Measurements from ENCODE around the gene UBAC2.

DNA sequence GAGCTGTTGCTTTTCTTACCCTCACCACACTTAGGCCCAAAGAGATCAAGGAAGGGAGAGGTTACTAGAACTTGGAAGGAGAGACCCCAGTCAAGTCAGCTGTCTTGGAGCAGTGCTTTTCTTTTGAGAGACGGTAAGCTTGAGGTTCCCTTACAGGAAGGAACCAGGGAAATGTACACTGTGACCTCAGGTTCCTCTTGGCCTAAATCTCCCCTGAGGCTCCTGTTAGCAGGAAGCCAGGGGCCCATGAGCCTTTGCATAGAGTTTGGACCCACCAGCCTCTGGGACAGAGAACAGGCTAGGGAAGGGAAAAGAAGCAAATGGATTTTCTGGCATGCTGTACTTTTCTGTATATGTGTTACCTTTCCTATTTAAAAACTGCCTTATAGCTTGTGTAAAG is 63.4 kb downstream of the UBAC2 start:
- no peak for TF ChIP-seq REST (IDR thresholded peaks at IDR 0.05)
- no peak for TF ChIP-seq YY1 (IDR thresholded peaks at IDR 0.05)
- TF ChIP-seq, protein P1, sequence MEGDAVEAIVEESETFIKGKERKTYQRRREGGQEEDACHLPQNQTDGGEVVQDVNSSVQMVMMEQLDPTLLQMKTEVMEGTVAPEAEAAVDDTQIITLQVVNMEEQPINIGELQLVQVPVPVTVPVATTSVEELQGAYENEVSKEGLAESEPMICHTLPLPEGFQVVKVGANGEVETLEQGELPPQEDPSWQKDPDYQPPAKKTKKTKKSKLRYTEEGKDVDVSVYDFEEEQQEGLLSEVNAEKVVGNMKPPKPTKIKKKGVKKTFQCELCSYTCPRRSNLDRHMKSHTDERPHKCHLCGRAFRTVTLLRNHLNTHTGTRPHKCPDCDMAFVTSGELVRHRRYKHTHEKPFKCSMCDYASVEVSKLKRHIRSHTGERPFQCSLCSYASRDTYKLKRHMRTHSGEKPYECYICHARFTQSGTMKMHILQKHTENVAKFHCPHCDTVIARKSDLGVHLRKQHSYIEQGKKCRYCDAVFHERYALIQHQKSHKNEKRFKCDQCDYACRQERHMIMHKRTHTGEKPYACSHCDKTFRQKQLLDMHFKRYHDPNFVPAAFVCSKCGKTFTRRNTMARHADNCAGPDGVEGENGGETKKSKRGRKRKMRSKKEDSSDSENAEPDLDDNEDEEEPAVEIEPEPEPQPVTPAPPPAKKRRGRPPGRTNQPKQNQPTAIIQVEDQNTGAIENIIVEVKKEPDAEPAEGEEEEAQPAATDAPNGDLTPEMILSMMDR (IDR thresholded peaks at IDR 0.05; ENCODE audit: low read depth, low read length, missing input control): no peak
- TF ChIP-seq, protein P2, sequence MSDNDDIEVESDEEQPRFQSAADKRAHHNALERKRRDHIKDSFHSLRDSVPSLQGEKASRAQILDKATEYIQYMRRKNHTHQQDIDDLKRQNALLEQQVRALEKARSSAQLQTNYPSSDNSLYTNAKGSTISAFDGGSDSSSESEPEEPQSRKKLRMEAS (IDR thresholded peaks at IDR 0.05): no peak
- no peak for TF ChIP-seq SP1 (IDR thresholded peaks at IDR 0.05)
- TF ChIP-seq ATF3 (IDR thresholded peaks at IDR 0.05): no peak
- TF ChIP-seq TAF1 (conservative IDR thresholded peaks at IDR 0.05): no peak
- TF ChIP-seq ZBTB33 (IDR thresholded peaks at IDR 0.05): no peak
- TF ChIP-seq JUND (IDR thresholded peaks at IDR 0.05): no peak
- TF ChIP-seq NR2F2 (IDR thresholded peaks at IDR 0.05): peak; percentile 28
- no peak for TF ChIP-seq FOXA2 (IDR thresholded peaks at IDR 0.05)
